Liver (tissue), 9 donors: ENCODE results near the gene CISD1. TPM values are rescaled to one million over a fixed set of nuclear protein-coding genes. Genes with fewer than 3 reads are reported as not detected.
A peak's percentile ranks its signal among the peaks of the same experiment; 100 is the strongest.

ENCODE experiments used
- DNase-seq: peaks from one replicate; pipeline ENCODE4 v3.0.0-alpha.2; 2017; ENCODE audit warnings: low spot score
- H3K27ac ChIP-seq, 2 donors: one replicate each; pipeline ENCODE4 v1.7.0; 2013; ENCODE audit warnings: inconsistent platforms in 2 of 2, low read length in 2 of 2, control low read depth in 1 of 2, low read depth in 1 of 2, mild to moderate bottlenecking in 1 of 2
- H3K27me3 ChIP-seq, 4 donors: one replicate each; pipeline versions ENCODE4 v1.6.1 to v1.7.0; 2013; ENCODE audit warnings: low read length in 3 of 4, inconsistent platforms in 1 of 4, mild to moderate bottlenecking in 1 of 4, moderate library complexity in 1 of 4; ENCODE audit not compliant: control insufficient read depth in 4 of 4, insufficient read depth in 4 of 4
- H3K36me3 ChIP-seq, 4 donors: one replicate each; pipeline versions ENCODE4 v1.6.1 to v1.7.0; 2013; ENCODE audit warnings: low read length in 3 of 4, mild to moderate bottlenecking in 3 of 4, low read depth in 1 of 4, moderate library complexity in 1 of 4; ENCODE audit not compliant: control insufficient read depth in 4 of 4, insufficient read depth in 3 of 4
- H3K4me1 ChIP-seq, 4 donors: one replicate each; pipeline versions ENCODE4 v1.6.1 to v1.7.0; 2013; ENCODE audit warnings: low read length in 3 of 4, mild to moderate bottlenecking in 3 of 4, moderate library complexity in 1 of 4; ENCODE audit not compliant: control insufficient read depth in 4 of 4, insufficient read depth in 4 of 4
- H3K4me3 ChIP-seq, 3 donors: one replicate each; pipeline versions ENCODE4 v1.6.1 to v1.7.0; 2013; ENCODE audit warnings: low read length in 3 of 3, control low read depth in 1 of 3, low read depth in 1 of 3, mild to moderate bottlenecking in 1 of 3
- H3K9ac ChIP-seq, 2 donors: one replicate each; pipeline ENCODE4 v1.7.0; 2013; ENCODE audit warnings: low read length in 2 of 2, mild to moderate bottlenecking in 2 of 2, moderate library complexity in 2 of 2, control low read depth in 1 of 2, low read depth in 1 of 2
- H3K9me3 ChIP-seq, 4 donors: one replicate each; pipeline versions ENCODE4 v1.6.1 to v1.7.0; 2013; ENCODE audit warnings: low read length in 3 of 4; ENCODE audit not compliant: control insufficient read depth in 4 of 4
- ATF3 ChIP-seq: IDR thresholded peaks from 2 replicates; pipeline ENCODE4 v1.6.1; 2016; ENCODE audit warnings: antibody characterized with exemption
- EGR1 ChIP-seq, 2 donors: IDR thresholded peaks; 2 replicates each; pipeline ENCODE4 v1.6.1; 2016 to 2018; ENCODE audit warnings: antibody characterized with exemption in 2 of 2, low read depth in 2 of 2
- FOXA1 ChIP-seq: IDR thresholded peaks from 2 replicates; pipeline ENCODE4 v1.6.1; 2016; ENCODE audit warnings: antibody characterized with exemption
- FOXA2 ChIP-seq: IDR thresholded peaks from 2 replicates; pipeline ENCODE4 v1.6.1; 2016; ENCODE audit warnings: antibody characterized with exemption
- GABPA ChIP-seq, 2 donors: IDR thresholded peaks in 1 of 2; conservative IDR thresholded peaks in 1 of 2; 2 replicates each; pipeline ENCODE4 v1.6.1; 2016; ENCODE audit warnings: antibody characterized with exemption in 2 of 2, mild to moderate bottlenecking in 1 of 2, moderate library complexity in 1 of 2
- HNF4A ChIP-seq, 2 donors: conservative IDR thresholded peaks; 2 replicates each; pipeline ENCODE4 v1.6.1; 2016; ENCODE audit warnings: antibody characterized with exemption in 2 of 2, mild to moderate bottlenecking in 2 of 2
- HNF4G ChIP-seq: IDR thresholded peaks from 2 replicates; pipeline ENCODE4 v1.6.1; 2016; ENCODE audit warnings: antibody characterized with exemption
- JUND ChIP-seq, 2 donors: IDR thresholded peaks; 2 replicates each; pipeline ENCODE4 v1.6.1; 2016; ENCODE audit warnings: antibody characterized with exemption in 2 of 2
- MAX ChIP-seq: IDR thresholded peaks from 2 replicates; pipeline ENCODE4 v1.6.1; 2016; ENCODE audit warnings: antibody characterized with exemption
- NR2F2 ChIP-seq: IDR thresholded peaks from 2 replicates; pipeline ENCODE4 v1.6.1; 2016; ENCODE audit warnings: antibody characterized with exemption
- RAD21 ChIP-seq, 2 donors: IDR thresholded peaks; 2 replicates each; pipeline ENCODE4 v1.6.1; 2016; ENCODE audit warnings: antibody characterized with exemption in 2 of 2, mild to moderate bottlenecking in 2 of 2
- REST ChIP-seq: IDR thresholded peaks from 2 replicates; pipeline ENCODE4 v1.6.1; 2016; ENCODE audit warnings: antibody characterized with exemption, mild to moderate bottlenecking
- RXRA ChIP-seq, 2 donors: IDR thresholded peaks; 2 replicates each; pipeline ENCODE4 v1.6.1; 2017 to 2018; ENCODE audit warnings: antibody characterized with exemption in 2 of 2, mild to moderate bottlenecking in 1 of 2
- SP1 ChIP-seq: IDR thresholded peaks from 2 replicates; pipeline ENCODE4 v1.6.1; 2018; ENCODE audit warnings: antibody characterized with exemption, mild to moderate bottlenecking
- TAF1 ChIP-seq: conservative IDR thresholded peaks from 2 replicates; pipeline ENCODE4 v1.6.1; 2016; ENCODE audit warnings: antibody characterized with exemption, mild to moderate bottlenecking
- YY1 ChIP-seq: IDR thresholded peaks from 2 replicates; pipeline ENCODE4 v1.6.1; 2016; ENCODE audit warnings: antibody characterized with exemption, mild to moderate bottlenecking
- ZBTB33 ChIP-seq: IDR thresholded peaks from 2 replicates; pipeline ENCODE4 v1.6.1; 2016; ENCODE audit warnings: antibody characterized with exemption
- WGBS: extraction: QIAGEN DNeasy Blood & Tissue Kit; methylation state at CpG from one replicate; pipeline ENCODE4 v1.1.7; 2013; 5-methylcytosine and 5-hydroxymethylcytosine counted together
- polyA plus RNA-seq, 2 donors: library from polyadenylated mRNA; stranded (reverse) in 1 of 2; unstranded in 1 of 2; fragments of 200-250 nt in 1 of 2; fragments of >200 nt in 1 of 2; fragmentation: Nextera tagmentation in 1 of 2; extraction: Ambion mirVana in 1 of 2; gene quantifications; one replicate each; pipeline versions ENCODE4 v1.2.1 to v1.2.3, GENCODE V29; 2013 to 2015
- total RNA-seq, 2 donors: library from RNA; depleted of rRNA; stranded (reverse); fragments of >200 nt; gene quantifications; one replicate each; pipeline ENCODE4 v1.2.3, GENCODE V29; 2014
- donor health status: healthy.
- donor health status: healthy.
- donor health status: healthy.
- donor health status: healthy.
- donor health status: healthy.

The CISD1 gene
- total and polyA plus RNA-seq, 4 donors, result 8.5 to 141 (median 15.5) TPM

GRCh38 chr10:58319599-58319998 lies 50.6 kb downstream of the CISD1 start:
- TF ChIP-seq FOXA1, result no peak
- TF ChIP-seq RAD21 (IDR thresholded peaks at IDR 0.05), result peak in 1 of 2 donors; percentile 28
- no peak for TF ChIP-seq EGR1 (IDR thresholded peaks at IDR 0.05; ENCODE audit: low read depth in 2 of 2)
- TF ChIP-seq JUND (IDR thresholded peaks at IDR 0.05), result no peak
- no peak for TF ChIP-seq ATF3
- no peak for TF ChIP-seq YY1
- no peak for TF ChIP-seq HNF4G
- Histone ChIP-seq H3K27ac (no peak overlapping the region), H3K4me1 (no peaks in the 10 kb centered on the region), H3K36me3 (no peaks in the 10 kb centered on the region), H3K9me3 (no peaks in the 10 kb centered on the region), H3K4me3 (no peak overlapping the region), H3K9ac (no peak overlapping the region), H3K27me3 (no peaks in the 10 kb centered on the region)
- DNase-seq, result no peak
- WGBS, result 95% methylated on average over 1 of the region's 1 CpG

- Histone ChIP-seq H3K9ac (no peak overlapping the region), H3K4me3 (no peak overlapping the region), H3K27me3 (no peaks in the 10 kb centered on the region), H3K36me3 (no peaks in the 10 kb centered on the region), H3K4me1 (no peaks in the 10 kb centered on the region), H3K27ac (no peak overlapping the region), H3K9me3 (no peaks in the 10 kb centered on the region)
- TF ChIP-seq HNF4G, result no peak
- TF ChIP-seq ZBTB33, result no peak
- TF ChIP-seq SP1, result no peak
- TF ChIP-seq HNF4A (conservative IDR thresholded peaks at IDR 0.05), result no peak
- no peak for TF ChIP-seq RAD21 (IDR thresholded peaks at IDR 0.05)
- TF ChIP-seq YY1, result no peak
- no peak for TF ChIP-seq FOXA2
- no peak for TF ChIP-seq MAX
- WGBS, result 96% methylated on average over 4 of the region's 4 CpGs
- no peak for DNase-seq
These were observed 51.5 kb downstream of the CISD1 start for GRCh38 chr10:58320351-58321049.

- no peak for DNase-seq
- no peaks in the 10 kb centered on the region for H3K4me1 ChIP-seq
- no peaks in the 10 kb centered on the region for H3K9me3 ChIP-seq
- no peaks in the 10 kb centered on the region for H3K27me3 ChIP-seq
- H3K4me3 ChIP-seq, result no peak overlapping the region
- no peaks in the 10 kb centered on the region for H3K36me3 ChIP-seq
- no peak overlapping the region for H3K27ac ChIP-seq
- 14% methylated on average over 3 of the region's 3 CpGs for WGBS
- no peak overlapping the region for H3K9ac ChIP-seq
- TF ChIP-seq YY1, result peak; percentile 33
- TF ChIP-seq MAX, result peak; percentile 13
- no peak for TF ChIP-seq EGR1 (IDR thresholded peaks at IDR 0.05; ENCODE audit: low read depth in 2 of 2)
- TF ChIP-seq ATF3, result no peak
- TF ChIP-seq RAD21 (IDR thresholded peaks at IDR 0.05), result no peak
- TF ChIP-seq TAF1, result no peak
- TF ChIP-seq NR2F2, result no peak
- no peak for TF ChIP-seq REST
- no peak for TF ChIP-seq FOXA2
- no peak for TF ChIP-seq HNF4G
- peak; percentile 45 to 72 for TF ChIP-seq RXRA (IDR thresholded peaks at IDR 0.05)
- TF ChIP-seq HNF4A (conservative IDR thresholded peaks at IDR 0.05), result peak; percentile 16 to 47
- no peak for TF ChIP-seq GABPA (IDR thresholded peaks at IDR 0.05 in 1 of 2, conservative IDR thresholded peaks at IDR 0.05 in 1 of 2)
- peak; percentile 60 for TF ChIP-seq SP1
- TF ChIP-seq JUND (IDR thresholded peaks at IDR 0.05), result no peak
These were observed 53.3 kb downstream of the CISD1 start for GRCh38 chr10:58322072-58322834.
